DOHH2 (cell line): ENCODE measurements around the gene SIPA1L2.

Experiments used
- H3F3A ChIP-seq: fragments of 200-600 bp; sonication (generic), shearing (Covaris generic); 2 replicates; pipeline ENCODE4 v1.6.0; 2016; ENCODE audit warnings: antibody characterized with exemption, mild to moderate bottlenecking; ENCODE audit not compliant: control insufficient read depth, insufficient read depth
- H3K27ac ChIP-seq: fragments of 200-600 bp; sonication (generic); 2 replicates; pipeline ENCODE4 v1.5.1; 2014; ENCODE audit warnings: low read depth, mild to moderate bottlenecking, low read length, moderate library complexity
- H3K27me3 ChIP-seq: fragments of 200-600 bp; sonication (generic); 2 replicates; pipeline ENCODE4 v1.6.1; 2014; ENCODE audit warnings: mild to moderate bottlenecking, low read length, mixed read lengths; ENCODE audit not compliant: control insufficient read depth
- H3K36me3 ChIP-seq: fragments of 200-600 bp; sonication (generic); 2 replicates; pipeline ENCODE4 v1.6.1; 2014; ENCODE audit warnings: mild to moderate bottlenecking, low read length, moderate library complexity, mixed read lengths; ENCODE audit not compliant: control insufficient read depth
- H3K4me1 ChIP-seq: fragments of 200-600 bp; sonication (generic); 2 replicates; pipeline ENCODE4 v1.6.1; 2014; ENCODE audit warnings: mild to moderate bottlenecking, low read length, mixed read lengths; ENCODE audit not compliant: control insufficient read depth
- H3K4me2 ChIP-seq: fragments of 200-600 bp; sonication (generic); 2 replicates; pipeline ENCODE4 v1.6.0; 2014; ENCODE audit warnings: mild to moderate bottlenecking, low read length, moderate library complexity
- H3K4me3 ChIP-seq: fragments of 200-600 bp; sonication (generic); 2 replicates; pipeline ENCODE4 v1.5.1; 2014; ENCODE audit warnings: mild to moderate bottlenecking, low read length, mixed read lengths
- H3K79me2 ChIP-seq: fragments of 200-600 bp; sonication (generic); 2 replicates; pipeline ENCODE4 v1.6.1; 2014; ENCODE audit warnings: mild to moderate bottlenecking, low read length, mixed read lengths; ENCODE audit not compliant: control insufficient read depth
- H3K9me2 ChIP-seq: fragments of 200-600 bp; sonication (generic); replicated peaks from 2 replicates; pipeline ENCODE4 v1.6.1; 2014; ENCODE audit warnings: mild to moderate bottlenecking, low read length, mixed read lengths; ENCODE audit not compliant: control insufficient read depth
- H3K9me3 ChIP-seq: fragments of 200-600 bp; sonication (generic); 2 replicates; pipeline ENCODE4 v1.6.1; 2014; ENCODE audit warnings: antibody characterized with exemption, low read length, mixed read lengths; ENCODE audit not compliant: control insufficient read depth, insufficient read depth
- H4K20me1 ChIP-seq: fragments of 200-600 bp; sonication (generic); 2 replicates; pipeline ENCODE4 v1.6.0; 2014; ENCODE audit warnings: low read depth, mild to moderate bottlenecking, antibody characterized with exemption, low read length, moderate library complexity; ENCODE audit not compliant: control insufficient read depth, insufficient read depth
- CTCF ChIP-seq: fragments of 200-600 bp; sonication (generic); IDR thresholded peaks from one replicate; pipeline ENCODE4 v1.5.1; 2014; ENCODE audit warnings: antibody characterized with exemption, mild to moderate bottlenecking, low read depth, low read length; ENCODE audit not compliant: poor library complexity, severe bottlenecking
- EZH2phosphoT487 ChIP-seq: fragments of 200-600 bp; sonication (generic); IDR thresholded peaks from 2 replicates; pipeline ENCODE4 v1.6.1; 2017; ENCODE audit warnings: borderline replicate concordance, mild to moderate bottlenecking, antibody characterized with exemption, low read length, moderate library complexity, mixed read lengths

The SIPA1L2 gene

GRCh38 chr1:232664844-232665777 lies 35.2 kb upstream of the SIPA1L2 start:
- Histone ChIP-seq H3F3A (no peaks in the 10 kb centered on the region), H3K4me3 (no peak overlapping the region), H3K9me3 (no peaks in the 10 kb centered on the region), H4K20me1 (no peaks in the 10 kb centered on the region), H3K4me2 (no peak overlapping the region), H3K9me2 (no peaks in the 10 kb centered on the region), H3K4me1 (peaks cover 28% of the 10 kb centered on the region), H3K27ac (no peak overlapping the region), H3K27me3 (no peaks in the 10 kb centered on the region), H3K79me2 (no peaks in the 10 kb centered on the region), H3K36me3 (no peaks in the 10 kb centered on the region)
- TF ChIP-seq EZH2phosphoT487: no peak
- TF ChIP-seq CTCF: no peak

GRCh38 chr1:232662910-232663309 lies 33.0 kb upstream of the SIPA1L2 start:
- Histone ChIP-seq H3F3A (no peaks in the 10 kb centered on the region), H3K9me2 (no peaks in the 10 kb centered on the region), H3K27me3 (no peaks in the 10 kb centered on the region), H3K27ac (no peak overlapping the region), H3K79me2 (no peaks in the 10 kb centered on the region), H4K20me1 (no peaks in the 10 kb centered on the region), H3K9me3 (no peaks in the 10 kb centered on the region), H3K36me3 (no peaks in the 10 kb centered on the region), H3K4me1 (peaks cover 11% of the 10 kb centered on the region), H3K4me2 (no peak overlapping the region), H3K4me3 (no peak overlapping the region)
- TF ChIP-seq CTCF: no peak
- no peak for TF ChIP-seq EZH2phosphoT487

GRCh38 chr1:232658386-232658785 lies 28.5 kb upstream of the SIPA1L2 start:
- Histone ChIP-seq H3K27ac (no peak overlapping the region), H3K4me3 (no peak overlapping the region), H3K9me2 (no peaks in the 10 kb centered on the region), H3K79me2 (no peaks in the 10 kb centered on the region), H3K4me2 (no peak overlapping the region), H3F3A (no peaks in the 10 kb centered on the region), H3K9me3 (no peaks in the 10 kb centered on the region), H3K4me1 (no peaks in the 10 kb centered on the region), H4K20me1 (no peaks in the 10 kb centered on the region), H3K27me3 (no peaks in the 10 kb centered on the region), H3K36me3 (no peaks in the 10 kb centered on the region)
- TF ChIP-seq CTCF (no peak), EZH2phosphoT487 (no peak)
